Ascending aorta (tissue), 2 donors: ENCODE measurements around the gene PCLAF. TPM values are rescaled to one million over a fixed set of nuclear protein-coding genes. Genes with fewer than 3 reads are reported as not detected.
"Not testable (repeated sequence)": the region's sequence is repeated elsewhere in the genome, so short reads cannot be mapped to it uniquely, and the experiment has no call there.

Source experiments
- DNase-seq, 2 donors: peaks; one replicate each; pipeline ENCODE4 v3.0.0-alpha.2; 2019; ENCODE audit warnings: low spot score in 2 of 2
- H3K27ac ChIP-seq, 2 donors: fragments of 200-600 bp; sonication (generic); one replicate each; pipeline ENCODE4 v1.5.1; 2016 to 2017; ENCODE audit warnings: mild to moderate bottlenecking in 1 of 2
- H3K27me3 ChIP-seq: fragments of 200-600 bp; sonication (generic); one replicate; pipeline ENCODE4 v1.5.1; 2017
- H3K36me3 ChIP-seq, 2 donors: fragments of 200-600 bp; sonication (generic); one replicate each; pipeline ENCODE4 v1.5.1; 2016
- H3K4me1 ChIP-seq, 2 donors: fragments of 200-600 bp; sonication (generic); one replicate each; pipeline ENCODE4 v1.5.1; 2016 to 2017; ENCODE audit warnings: mild to moderate bottlenecking in 1 of 2
- H3K4me3 ChIP-seq, 2 donors: fragments of 200-600 bp; sonication (generic); one replicate each; pipeline ENCODE4 v1.5.1; 2016 to 2017; ENCODE audit warnings: mild to moderate bottlenecking in 1 of 2
- H3K9me3 ChIP-seq, 2 donors: fragments of 200-600 bp; sonication (generic); one replicate each; pipeline ENCODE4 v1.5.1; 2016
- CTCF ChIP-seq, 3 experiments: fragments of 200-600 bp in 2 of 3; fragments of 450-650 bp in 1 of 3; sonication (generic) in 2 of 3; IDR thresholded peaks; one replicate each; pipeline ENCODE4 v1.5.1; 2016 to 2019; ENCODE audit warnings: antibody characterized with exemption in 3 of 3, mild to moderate bottlenecking in 1 of 3, moderate library complexity in 1 of 3
- intact Hi-C: fragments of 100-400 bp; cut with DNase I; formaldehyde crosslinking; loops from one replicate; pipeline ENCODE4 v1.15.1; 2023
- total RNA-seq: library from RNA; depleted of rRNA; stranded (reverse); fragments of >200 nt; gene quantifications from one replicate; pipeline ENCODE4 v1.1.0, GENCODE V29; 2016

Gene PCLAF
- total RNA-seq, 1 donor from 2014 or later = not detected

DNA sequence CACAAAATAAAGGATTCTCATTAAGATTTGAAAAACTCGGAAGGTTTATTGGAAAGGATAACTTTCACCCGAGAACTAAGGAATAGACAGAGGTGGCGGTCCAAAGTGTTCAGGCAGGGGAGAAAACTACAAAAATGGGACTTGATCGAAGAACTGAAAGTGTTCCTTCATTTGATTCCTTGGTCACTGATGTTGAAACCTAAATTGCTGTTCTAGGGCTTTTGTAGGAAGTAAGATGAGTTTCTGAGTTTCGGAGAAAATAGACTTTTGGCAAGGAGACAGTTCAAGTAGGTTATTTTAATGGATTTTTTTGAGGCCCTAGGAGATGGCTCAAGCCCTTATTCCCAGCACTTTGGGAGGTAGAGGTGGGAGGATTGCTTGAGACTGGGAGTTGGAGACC, 7.8 kb upstream of the PCLAF start:
- Histone ChIP-seq H3K27me3 (no peaks in the 10 kb centered on the region), H3K27ac (no peak overlapping the region), H3K4me3 (peak overlapping the region in 1 of 2 donors; percentile 2), H3K36me3 (peaks cover 3 to 9% of the 10 kb centered on the region in 2 donors), H3K9me3 (no peaks in the 10 kb centered on the region), H3K4me1 (peaks cover 0 to 4% of the 10 kb centered on the region in 2 donors)
- no peak for DNase-seq
- intact Hi-C loops = loop anchor here (10.0 kb wide), 1 partner anchor 294 kb away; the partner anchor contains the start of genes CIAO2A and SNX1
- TF ChIP-seq CTCF (IDR thresholded peaks at IDR 0.05) = no peak

DNA sequence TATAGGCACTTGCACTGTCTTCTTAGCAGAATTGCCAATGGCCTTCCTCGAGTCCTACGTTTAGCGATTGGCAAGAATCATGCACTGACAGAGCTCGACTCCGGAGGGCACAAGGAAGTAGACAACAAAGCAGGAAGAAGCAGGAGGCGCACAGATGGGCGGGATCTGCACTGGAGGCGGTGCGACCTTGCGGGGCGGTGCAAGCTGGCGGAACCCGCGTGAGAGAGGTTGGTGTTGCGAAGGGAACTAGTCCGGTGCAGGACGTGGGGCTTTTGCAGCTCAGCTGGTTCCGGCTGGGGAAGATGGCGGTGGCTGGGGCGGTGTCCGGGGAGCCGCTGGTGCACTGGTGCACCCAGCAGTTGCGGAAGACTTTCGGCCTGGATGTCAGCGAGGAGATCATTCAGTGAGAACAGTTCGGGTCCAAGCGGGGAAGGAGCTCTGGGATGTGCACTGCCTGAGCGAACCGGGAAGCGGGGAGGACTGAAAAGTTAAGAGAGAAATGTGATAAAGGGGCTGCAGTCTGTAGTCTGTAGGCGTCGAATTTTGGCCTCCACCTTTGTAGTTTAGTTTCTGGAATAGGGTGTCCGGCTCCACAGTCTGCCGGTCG, 6.4 kb upstream of the PCLAF start, which contains the start of gene TRIP4:
Gene TRIP4 (plus strand): TSS at position 275 of the 607 bp plus-strand sequence. CDS start 28 bp downstream, at position 303.
- no peaks in the 10 kb centered on the region for H3K27me3 ChIP-seq
- H3K27ac ChIP-seq = peak within 1 kb of the TSS; percentile 64 to 71
- peak within 1 kb of the TSS; percentile 66 to 73 for H3K4me3 ChIP-seq
- no peaks in the 10 kb centered on the region for H3K9me3 ChIP-seq
- TF ChIP-seq CTCF (IDR thresholded peaks at IDR 0.05) = peak in 1 of 3 experiments; percentile 2
- peaks cover 0 to 4% of the 10 kb centered on the region in 2 donors for H3K4me1 ChIP-seq
- intact Hi-C loops = loop anchor here (1.0 to 10.0 kb wide), 3 partner anchors 73 to 293 kb away; partner anchors contain the start of genes CIAO2A, PPIB, SNX1 and ZNF609
- DNase-seq = peak; percentile 73 to 97
- peaks cover under 1 to 3% of the 10 kb centered on the region in 2 donors for H3K36me3 ChIP-seq

DNA sequence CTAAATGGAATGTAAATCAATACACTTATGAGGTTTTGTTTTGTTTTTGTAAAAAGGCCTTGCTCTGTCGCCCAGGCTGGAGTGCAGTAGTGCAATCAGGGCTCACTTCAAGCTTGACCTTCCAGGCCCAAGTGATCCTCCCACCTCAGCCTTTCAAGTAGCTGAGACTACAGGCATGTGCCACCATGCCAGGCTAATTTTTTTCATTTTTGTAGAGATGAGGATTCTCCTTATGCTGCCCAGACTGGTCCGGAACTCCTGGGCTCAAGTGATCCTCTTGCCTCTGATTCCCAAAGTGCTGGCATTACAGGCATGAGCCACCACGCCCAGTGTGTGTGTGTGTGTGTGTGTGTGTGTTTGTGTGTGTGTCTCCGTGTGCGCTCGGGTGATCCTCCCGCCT, 5.0 kb upstream of the PCLAF start:
- no peak for TF ChIP-seq CTCF (IDR thresholded peaks at IDR 0.05)
- intact Hi-C loops = loop anchor here (2.0 to 10.0 kb wide), 2 partner anchors 223 to 291 kb away; partner anchors contain the start of genes CIAO2A, PPIB and SNX1
- Histone ChIP-seq H3K27me3 (no peaks in the 10 kb centered on the region), H3K9me3 (no peaks in the 10 kb centered on the region), H3K27ac (no peak overlapping the region), H3K4me1 (peaks cover 0 to 4% of the 10 kb centered on the region in 2 donors), H3K4me3 (no peak overlapping the region), H3K36me3 (peaks cover 0 to 3% of the 10 kb centered on the region in 2 donors)
- no peak for DNase-seq

DNA sequence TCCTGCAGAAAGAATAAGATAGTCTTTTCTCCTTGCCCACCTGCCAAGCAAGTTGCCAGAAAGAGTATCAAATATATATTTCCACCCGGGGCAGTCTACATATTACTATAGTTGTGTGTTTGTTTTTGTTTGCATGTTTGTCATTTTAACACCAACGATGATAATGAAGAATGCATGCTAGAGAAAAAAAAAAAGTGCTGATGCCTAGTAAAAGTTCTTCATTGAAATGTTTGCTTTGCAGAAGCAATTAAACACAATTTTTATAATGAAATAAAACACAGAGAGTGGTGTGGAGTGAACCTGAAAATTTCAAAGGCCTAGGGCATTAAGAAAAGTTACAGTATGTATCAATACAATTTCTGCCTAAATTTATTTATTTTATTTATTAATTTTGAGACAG, 2.5 kb upstream of the PCLAF start:
- intact Hi-C loops = loop anchor here (10.0 kb wide), 1 partner anchor 289 kb away; the partner anchor contains the start of genes CIAO2A and SNX1
- Histone ChIP-seq H3K27me3 (no peaks in the 10 kb centered on the region), H3K9me3 (no peaks in the 10 kb centered on the region), H3K27ac (no peak overlapping the region), H3K4me3 (no peak overlapping the region), H3K4me1 (peaks cover 0 to 10% of the 10 kb centered on the region in 2 donors), H3K36me3 (no peaks in the 10 kb centered on the region)
- DNase-seq = no peak
- TF ChIP-seq CTCF (IDR thresholded peaks at IDR 0.05) = no peak

DNA sequence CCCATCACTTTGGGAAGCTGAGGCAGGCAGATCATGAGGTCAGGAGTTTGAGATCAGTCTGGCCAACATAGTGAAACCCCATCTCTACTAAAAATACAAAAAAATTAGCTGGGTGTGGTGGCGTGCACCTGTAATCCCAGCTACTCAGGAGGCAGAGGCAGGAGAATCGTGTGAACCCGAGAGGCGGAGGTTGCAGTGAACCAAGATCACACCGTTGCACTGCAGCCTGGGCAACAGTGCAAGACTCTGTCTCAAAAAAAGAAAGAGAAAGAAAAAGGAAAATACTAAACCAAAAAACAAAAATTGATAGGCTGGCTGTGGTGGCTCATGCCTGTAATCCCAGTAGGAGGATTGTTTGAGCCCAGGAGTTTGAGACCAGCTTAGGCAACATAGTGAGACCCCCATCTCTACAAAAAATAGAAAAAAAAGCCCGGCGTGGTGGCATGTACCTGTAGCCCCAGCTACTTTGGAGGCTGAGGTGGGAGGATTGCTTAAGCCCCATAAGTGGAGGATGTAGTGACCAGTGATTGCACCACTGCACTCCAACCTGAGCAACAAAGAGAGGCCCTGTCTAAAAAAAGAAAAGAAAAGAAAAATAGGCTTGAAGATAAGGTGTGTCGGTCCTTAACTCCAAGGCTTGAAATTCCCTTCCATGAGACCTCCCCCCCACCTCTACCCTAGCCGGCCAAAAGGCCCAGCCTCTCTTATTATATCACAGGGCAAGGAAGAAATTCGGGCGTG, 941 bp downstream of the PCLAF start:
- peak overlapping the region in 1 of 2 donors; percentile 68 for H3K4me3 ChIP-seq
- H3K27ac ChIP-seq = not testable (repeated sequence)

More for the DNA sequence above, 941 bp downstream of the PCLAF start:
- intact Hi-C loops = loop anchor here (10.0 kb wide), 1 partner anchor 285 kb away; the partner anchor contains the start of genes CIAO2A and SNX1
- not testable (repeated sequence) for H3K27me3 ChIP-seq, H3K4me1 ChIP-seq, H3K36me3 ChIP-seq, H3K9me3 ChIP-seq, DNase-seq
